GM18511 (cell line): ENCODE results near the gene HMGN3.
"Not testable (repeated sequence)": the region's sequence is repeated elsewhere in the genome, so short reads cannot be mapped to it uniquely, and the experiment has no call there.

ENCODE experiments used
- ATAC-seq: cut with Tn5 transposase; IDR thresholded peaks from one replicate; pipeline ENCODE4 v1.9.1; 2021; ENCODE audit warnings: mild to moderate bottlenecking, moderate library complexity; ENCODE audit not compliant: unreplicated experiment

The HMGN3 gene

DNA sequence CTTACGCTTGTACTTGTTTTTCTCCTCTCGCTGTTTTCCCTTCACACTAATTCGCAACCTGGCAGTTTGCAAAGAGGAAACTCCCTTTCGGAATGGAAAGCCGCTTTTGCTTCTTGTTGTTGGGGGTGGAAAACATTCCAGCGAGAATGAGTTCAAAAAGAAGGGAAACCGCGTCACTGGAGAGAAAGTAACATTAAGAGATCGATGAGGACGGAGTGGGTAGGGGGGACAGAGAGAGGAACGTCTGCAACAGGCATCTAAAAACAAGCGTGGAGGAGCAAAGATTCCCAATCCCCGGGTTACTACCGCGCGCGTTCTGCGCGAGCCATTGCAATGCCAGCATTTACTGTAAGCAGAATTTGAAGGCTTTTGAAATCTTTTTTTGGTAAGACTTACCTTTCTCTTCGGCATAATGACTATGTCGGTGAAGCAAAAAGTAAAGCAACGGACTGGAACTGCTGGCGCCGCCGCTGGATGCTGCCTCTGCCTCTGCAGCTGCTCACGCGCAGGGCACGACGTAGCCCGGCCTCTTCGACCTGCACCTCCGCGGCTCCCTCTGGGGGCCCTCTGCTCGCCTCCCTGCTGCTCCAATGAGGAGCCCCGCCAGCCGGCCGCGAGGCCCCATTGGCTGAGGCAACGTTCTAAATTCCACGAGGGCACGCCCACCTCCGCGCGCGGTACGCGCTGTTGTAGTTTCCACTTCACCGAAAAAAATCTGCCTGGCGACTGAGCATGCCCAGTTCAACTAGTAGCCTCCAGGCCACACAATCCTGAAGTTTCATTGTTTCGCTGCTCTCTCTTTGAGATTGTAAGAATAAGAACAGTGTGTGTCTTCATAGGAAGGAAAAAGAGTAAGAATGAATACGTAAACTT is at the start of gene HMGN3:
TSS of gene HMGN3 (minus strand) at position 533 of the 873 bp plus-strand sequence.
- peak; percentile 90 for ATAC-seq

- ATAC-seq: no peak
Measured at GRCh38 chr6:79280756-79281155, 46.3 kb upstream of the HMGN3 start.

- ATAC-seq: no peak
Measured at GRCh38 chr6:79277109-79277508, 42.6 kb upstream of the HMGN3 start.

GRCh38 chr6:79269877-79270276 is 35.4 kb upstream of the HMGN3 start:
- ATAC-seq: no peak

GRCh38 chr6:79267128-79267527 is 32.6 kb upstream of the HMGN3 start:
- no peak for ATAC-seq

- no peak for ATAC-seq
Measured at GRCh38 chr6:79266051-79266450, 31.6 kb upstream of the HMGN3 start.

GRCh38 chr6:79263359-79263758 is 28.9 kb upstream of the HMGN3 start:
- ATAC-seq: no peak

DNA sequence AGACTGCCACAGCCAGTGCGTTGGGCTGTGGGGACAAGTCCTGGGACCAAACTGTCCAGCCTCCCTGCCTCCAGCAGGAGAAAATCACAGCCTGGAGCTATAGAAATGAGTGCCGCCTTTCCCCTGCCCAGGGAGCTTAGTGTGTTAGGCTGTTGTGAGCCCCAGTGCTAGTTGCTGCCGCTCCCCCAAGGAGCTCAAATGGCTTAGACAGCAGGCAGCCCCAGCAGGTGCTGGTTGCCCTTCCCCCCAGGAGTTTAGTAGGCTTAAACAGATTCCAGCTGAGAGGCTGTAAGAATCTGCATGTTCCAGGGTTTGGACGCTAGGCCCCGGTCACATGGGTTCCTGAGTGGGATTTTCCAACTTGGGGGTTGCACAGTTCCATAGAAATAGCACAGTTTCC is 27.2 kb upstream of the HMGN3 start:
- ATAC-seq: no peak

GRCh38 chr6:79260772-79261171 is 26.3 kb upstream of the HMGN3 start:
- ATAC-seq: no peak

- no peak for ATAC-seq
Measured at GRCh38 chr6:79257381-79258205, 23.1 kb upstream of the HMGN3 start.

DNA sequence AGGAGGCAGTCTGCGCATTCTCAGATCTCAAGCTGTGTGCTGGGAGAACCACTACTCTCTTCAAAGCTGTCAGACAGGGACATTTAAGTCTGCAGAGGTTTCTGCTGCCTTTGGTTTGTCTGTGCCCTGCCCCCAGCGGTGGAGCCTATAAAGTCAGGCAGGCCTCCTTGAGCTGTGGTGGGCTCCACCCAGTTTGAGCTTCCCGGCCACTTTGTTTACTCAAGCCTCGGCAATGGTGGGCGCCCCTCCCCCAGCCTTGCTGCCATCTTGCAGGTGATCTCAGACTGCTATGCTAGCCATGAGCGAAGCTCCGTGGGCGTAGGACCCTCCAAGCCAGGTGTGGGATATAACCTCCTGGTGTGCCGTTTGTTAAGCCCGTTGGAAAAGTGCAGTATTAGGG is 22.3 kb upstream of the HMGN3 start:
- not testable (repeated sequence) for ATAC-seq

DNA sequence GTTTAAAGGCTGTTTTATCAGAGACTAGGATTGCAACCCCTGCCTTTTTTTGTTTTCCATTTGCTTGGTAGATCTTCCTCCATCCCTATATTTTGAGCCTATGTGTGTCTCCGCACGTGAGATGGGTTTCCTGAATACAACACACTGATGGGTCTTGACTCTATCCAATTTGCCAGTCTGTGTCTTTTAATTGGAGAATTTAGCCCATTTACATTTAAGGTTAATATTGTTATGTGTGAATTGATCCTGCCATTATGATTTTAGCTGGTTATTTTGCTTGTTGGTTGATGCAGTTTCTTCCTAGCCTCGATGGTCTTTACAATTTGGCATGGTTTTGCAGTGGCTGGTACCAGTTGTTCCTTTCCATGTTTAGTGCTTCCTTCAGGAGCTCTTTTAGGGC is 20.6 kb upstream of the HMGN3 start:
- not testable (repeated sequence) for ATAC-seq

DNA sequence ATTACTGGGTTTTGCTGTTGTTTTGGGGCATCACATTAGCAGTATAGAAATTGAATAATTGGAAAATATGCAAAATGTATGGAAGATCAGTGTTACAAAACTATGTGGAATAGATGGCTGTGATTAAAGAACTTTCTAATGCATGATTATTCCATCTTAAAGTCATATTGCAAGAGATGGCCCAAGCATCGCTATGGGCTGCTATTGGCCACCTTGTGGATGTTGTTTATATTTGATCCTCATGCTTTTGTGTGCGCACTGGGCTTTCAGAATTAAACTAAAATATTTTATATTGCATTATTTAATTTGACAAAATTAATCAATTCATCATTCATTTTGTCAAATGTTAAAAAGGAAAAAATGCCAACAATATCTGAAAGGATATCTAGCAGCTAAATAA is 16.1 kb upstream of the HMGN3 start:
- no peak for ATAC-seq

DNA sequence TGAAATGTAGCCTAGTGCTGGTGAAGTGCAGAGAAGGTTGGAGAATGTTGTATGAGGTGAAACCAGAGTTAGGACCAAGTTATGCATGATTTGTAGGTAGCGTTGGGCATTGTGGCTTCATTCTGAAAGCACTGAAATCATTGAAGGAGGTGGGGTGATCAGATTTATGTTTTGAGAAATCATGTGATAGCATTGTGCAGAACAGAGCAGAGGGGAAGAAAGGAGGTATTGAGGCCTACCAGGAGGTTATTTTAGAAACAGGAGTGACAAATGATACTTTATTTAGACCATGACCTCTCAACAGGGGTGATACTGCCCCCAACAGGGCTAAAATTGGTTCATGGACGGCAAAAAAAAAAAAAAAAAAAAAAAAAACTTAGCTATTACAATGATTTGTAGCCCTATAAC is 15.6 kb upstream of the HMGN3 start:
- peak; percentile 82 for ATAC-seq

GRCh38 chr6:79249136-79249535 is 14.7 kb upstream of the HMGN3 start:
- no peak for ATAC-seq

- peak; percentile 83 for ATAC-seq
Measured at GRCh38 chr6:79246891-79247290, 12.4 kb upstream of the HMGN3 start.

- ATAC-seq: no peak
Measured at GRCh38 chr6:79241228-79241627, 6.7 kb upstream of the HMGN3 start.

GRCh38 chr6:79240509-79240908 is 6.0 kb upstream of the HMGN3 start:
- peak; percentile 49 for ATAC-seq

DNA sequence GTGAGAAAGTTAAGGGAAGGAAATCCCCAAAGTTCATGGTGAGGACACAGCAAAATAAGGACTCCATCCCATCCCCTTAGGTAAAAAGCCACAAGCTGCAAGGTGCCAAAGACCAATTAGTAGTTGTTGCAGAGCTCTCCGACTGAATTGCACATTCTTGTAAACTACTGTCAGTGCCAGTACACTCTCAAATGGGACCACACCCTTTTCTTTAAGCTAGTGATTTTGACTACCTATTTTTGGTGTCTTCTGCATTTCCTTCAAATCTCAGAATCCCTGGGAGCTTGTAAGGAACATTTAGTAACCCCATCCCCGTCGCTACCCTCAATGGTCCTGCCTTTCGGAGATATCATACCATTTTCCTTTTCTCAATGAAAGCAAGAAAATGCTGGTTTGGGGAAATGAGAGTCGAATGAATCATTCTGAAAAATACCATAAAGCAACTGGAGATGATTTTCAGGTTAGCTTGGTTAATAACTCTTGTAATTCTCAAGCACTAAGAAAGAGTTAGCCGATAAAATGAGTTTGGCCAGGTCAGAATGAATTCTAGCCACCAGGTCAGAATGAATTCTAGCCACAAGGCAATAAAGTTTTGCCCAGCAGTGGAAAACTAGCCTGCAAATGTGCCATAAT is 5.2 kb upstream of the HMGN3 start:
- ATAC-seq: peak; percentile 76

DNA sequence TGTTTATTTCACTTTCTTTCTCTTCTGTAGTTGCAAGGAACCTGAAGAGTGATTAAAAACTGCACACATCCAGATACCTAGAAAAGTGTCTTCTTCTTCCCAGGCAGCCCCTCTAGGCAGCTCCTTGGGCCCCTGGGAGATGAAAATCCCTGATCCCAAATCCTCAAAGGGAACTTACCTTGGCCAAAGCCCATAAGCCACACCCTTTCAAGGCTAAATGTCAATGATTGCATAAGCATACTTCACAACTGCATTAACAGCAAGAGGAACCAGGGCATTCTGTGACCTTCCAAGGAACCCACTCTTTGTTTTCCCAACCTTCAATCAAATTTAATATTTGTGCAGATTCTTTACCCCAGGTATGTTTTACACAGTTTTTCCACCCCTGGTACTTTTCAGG is 4.4 kb upstream of the HMGN3 start:
- ATAC-seq: no peak

GRCh38 chr6:79236711-79237110 is 2.2 kb upstream of the HMGN3 start:
- no peak for ATAC-seq
